EH (cell line): ENCODE measurements around the gene NMRAL1.
A peak's percentile ranks its signal among the peaks of the same experiment; 100 is the strongest.

Experiments
- DNase-seq: peaks from one replicate; pipeline ENCODE4 v3.0.0-alpha.2; 2015; ENCODE audit warnings: low read depth

Gene NMRAL1

DNA sequence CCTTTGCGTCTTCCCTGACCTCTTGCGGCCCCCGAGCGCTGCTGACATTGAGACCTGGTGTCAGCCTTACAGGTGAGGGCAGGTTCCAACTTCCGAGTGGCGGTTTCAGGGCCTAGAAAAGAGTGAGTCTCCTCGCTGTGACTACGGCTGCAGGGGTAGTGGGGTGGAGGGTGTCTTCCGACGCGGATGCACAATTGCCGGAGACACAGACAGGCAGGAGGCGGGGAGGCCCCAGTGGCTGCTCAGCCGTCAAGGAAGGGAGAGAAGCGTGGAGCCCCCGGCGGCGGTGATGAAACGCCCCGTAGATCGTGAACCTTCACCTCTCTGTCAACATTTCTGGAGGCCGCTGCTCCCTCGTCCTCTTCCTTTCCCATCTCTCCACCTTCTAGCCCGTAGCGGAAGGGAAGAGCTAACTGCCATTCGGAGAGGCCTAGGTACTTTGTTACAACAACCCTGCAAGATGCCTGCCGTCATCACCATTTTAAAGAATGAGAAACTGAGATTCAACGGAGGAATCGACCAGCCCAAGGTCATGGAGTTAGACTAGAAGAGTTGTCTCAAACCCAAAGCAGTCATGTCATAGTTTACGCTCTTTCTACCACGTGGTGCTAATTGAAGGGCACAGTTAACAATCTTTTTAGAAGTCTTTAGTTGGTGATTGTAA lies 48.3 kb downstream of the NMRAL1 start:
- no peak for DNase-seq

DNA sequence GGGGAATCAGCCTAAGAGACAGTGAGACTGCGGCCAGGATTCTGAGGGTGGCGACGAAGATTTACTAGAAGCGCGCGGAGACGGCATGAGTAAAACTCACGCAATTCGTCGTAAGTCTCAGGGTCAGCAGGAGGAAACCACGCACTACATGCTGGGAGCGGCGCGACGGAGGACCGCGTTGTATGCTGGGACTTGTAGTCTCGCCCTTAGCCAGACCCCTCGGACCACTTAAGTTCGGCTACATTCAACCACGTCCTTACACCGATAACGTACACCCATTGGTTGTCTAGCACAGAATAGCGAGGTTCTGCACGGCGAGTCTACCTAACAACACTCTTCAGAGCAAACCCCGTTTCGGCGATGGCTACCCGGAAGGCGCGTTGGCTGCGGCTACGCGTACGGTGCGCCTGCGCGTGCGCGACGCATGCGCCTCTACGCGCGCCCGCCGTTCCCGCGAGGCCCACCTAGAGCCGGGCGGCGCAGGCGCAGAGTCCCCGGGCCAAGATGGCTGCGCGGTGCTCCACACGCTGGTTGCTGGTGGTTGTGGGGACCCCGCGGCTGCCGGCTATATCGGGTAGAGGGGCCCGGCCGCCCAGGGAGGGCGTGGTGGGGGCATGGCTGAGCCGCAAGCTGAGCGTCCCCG lies 48.9 kb downstream of the NMRAL1 start, which contains the start of gene DNAJA3:
Gene DNAJA3 (plus strand): TSS at position 491 of the 643 bp plus-strand sequence. CDS start 14 bp downstream, at position 505.
- peak; percentile 97 for DNase-seq

DNA sequence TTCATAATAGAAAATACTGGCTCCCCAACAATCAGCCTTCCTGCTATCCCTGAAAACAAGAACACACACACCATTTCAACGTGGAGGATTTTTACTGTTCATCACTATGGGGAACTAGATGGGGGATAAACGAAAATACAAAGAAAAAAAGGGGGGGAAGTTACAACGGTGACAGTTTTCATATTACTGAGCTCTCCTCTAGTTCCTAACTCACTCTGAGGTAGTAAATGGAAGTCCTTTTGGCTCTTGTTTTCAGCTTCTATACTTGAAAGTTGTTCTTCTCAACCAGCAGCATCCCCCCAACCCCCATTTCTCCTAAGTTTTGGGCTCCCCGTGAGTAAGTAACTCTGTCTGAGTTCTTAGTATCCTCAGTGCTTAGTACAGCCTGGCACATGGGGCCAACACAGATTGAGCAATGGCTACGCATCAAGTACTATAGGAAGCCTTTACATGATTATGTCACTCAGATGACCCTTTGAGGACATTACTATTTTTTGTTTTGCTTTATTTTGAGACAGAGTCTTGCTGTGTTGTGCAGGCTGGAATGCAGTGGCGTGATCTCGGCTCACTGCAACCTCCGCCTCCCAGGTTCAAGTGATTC lies 53.8 kb downstream of the NMRAL1 start:
- no peak for DNase-seq

DNA sequence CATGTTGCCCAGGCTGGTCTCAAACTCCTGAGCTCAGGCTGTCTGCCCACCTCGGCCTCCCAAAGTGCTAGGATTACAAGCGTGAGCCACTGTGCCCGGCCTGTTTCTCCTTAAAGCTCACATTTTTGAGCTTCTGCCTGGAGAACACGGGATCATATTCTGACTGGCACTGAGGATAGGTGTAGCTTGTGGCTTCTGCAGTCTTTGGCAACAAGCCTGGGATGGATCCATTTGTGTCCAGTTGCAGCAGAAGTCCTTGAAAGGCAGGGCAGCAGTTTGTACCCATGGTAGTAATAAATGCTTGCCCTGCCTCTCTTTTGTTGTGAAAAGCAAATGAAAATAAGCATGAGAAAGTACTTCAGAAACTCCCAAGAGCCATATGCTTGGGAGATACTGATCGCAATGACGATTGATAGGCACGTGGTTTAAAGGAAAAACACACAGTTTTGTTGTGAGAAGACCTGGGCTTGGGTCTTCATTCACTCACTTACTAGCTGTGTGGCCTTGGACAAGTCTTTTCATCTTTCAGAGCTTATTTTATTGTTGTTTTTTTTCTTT lies 54.9 kb downstream of the NMRAL1 start:
- no peak for DNase-seq

DNA sequence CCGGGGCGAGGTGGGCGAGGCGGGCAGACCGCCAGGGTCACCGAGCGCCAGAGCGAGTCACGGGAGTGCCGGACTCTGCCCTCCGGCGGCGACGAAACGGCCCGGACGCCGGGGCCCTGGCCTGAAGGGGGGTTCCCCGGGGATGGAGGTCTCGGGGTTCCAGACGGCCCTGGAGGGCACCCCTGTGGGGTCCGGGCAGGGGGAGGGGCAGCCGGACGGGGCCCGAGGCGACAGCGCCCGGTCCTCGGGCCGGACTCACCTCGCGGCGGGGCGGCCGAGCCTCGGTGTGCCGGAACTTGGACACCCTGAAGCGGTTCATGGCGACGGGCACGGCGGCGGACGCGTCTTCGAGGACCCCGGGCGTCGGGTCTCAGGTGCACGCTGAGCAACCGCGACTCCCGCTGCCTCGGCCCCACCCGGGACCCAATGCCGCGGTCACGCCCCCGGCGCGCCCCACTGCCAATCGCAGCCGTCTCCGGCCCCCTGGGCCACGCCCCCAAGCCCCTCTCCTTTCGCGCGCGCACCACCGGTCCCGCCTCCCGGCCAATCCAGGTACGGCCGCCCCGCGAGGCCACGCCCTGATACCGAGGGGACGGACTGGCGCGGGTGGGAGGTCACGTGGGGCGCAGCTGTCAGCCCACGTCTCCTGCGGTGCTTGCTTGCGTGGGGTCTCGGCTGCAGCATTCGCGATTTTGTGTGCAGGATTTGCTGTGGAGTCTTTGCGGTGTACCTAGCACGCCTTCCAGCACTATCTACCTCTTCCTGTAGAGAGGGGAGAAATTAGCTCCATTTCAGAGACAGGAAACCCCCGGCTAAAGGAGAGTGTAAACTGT lies 58.0 kb downstream of the NMRAL1 start, which contains the start of gene CORO7:
Gene CORO7 (minus strand): TSS at position 397 of the 833 bp plus-strand sequence. CDS start 78 bp downstream, at position 319.
- DNase-seq: peak; percentile 91

DNA sequence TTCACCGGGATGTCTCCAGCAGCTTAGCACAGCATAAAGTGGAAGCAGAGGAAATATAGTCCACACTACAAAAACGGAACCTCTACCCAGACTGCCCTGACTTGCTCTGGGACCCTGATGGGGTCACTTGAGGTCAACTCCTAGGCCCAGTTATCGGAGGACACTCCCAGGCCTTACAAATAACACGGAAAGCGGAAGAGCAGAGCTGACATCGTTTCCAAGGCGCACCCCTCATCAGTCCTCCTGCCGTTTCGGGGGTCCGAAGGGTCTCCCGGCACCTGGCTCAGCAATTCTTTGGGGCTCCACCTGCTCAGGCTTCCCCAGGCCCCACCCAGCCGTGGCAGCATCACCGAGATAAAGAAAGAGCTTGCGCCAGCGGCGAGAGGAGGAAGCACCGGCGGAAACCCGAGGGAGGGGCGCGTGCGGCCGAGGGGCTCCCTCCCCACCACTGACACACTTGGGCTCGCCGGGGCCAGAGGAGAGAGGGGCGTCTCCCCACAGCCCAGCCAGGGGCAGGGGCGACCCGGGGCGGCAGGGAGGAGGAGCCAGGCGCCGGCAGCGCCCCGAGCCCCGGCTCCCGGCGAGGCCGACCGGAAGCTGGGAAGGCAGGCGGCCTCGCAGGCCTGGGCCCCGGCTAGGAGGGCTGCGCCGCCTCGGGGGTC lies 58.8 kb downstream of the NMRAL1 start:
- peak; percentile 40 for DNase-seq

DNA sequence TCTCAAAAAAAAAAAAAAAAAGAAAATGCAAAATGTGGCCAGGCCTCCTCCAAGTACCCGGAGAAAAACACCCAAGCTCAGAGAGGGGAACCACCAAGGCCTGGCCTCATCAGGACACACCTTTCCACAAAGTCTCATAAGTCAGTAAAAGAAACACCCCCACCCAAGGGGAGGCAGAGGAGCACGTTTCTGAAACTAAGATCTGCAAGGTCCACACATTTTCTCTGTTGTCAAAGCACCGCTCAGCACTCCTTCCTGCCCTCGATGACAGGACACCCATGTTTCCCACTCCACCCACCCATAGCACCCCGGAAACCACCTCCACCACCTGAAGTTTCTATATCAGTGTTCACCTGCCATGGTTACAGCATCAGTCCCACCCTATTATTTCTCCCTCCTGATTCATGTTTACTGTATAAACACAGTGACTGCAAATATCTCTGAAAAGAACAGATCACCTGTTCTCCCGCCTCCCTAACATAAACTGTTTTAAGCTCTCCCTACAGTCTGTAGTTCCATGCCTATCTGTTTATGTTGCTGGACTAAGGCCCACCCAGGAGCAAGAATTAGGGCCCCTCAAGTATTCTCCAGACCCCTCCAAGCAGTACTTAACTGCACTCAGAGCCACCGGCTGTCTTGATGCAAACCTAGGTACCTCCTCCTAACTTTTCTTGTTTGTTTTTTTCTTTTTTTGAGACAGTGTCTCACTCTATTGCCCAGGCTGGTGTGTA lies 60.1 kb downstream of the NMRAL1 start:
- DNase-seq: no peak

DNA sequence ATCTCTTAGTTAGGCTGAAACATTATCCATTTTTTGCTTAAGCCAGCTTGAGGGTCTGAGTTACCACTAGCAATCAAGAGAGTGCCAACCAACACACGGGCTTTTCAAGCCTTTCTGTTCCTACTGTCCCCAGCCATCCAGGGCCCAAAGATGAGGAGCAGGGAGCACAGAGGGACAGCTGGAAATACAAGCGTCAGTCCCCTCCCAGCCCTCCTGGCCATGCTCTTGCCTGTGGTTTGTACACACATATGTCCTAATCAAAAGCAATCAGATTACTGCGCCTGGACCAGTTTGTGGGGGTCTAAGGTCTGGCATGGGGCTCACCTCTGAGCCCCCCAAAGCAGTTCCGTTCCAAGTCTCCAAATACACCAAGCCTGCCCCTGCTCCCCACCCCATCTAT lies 61.6 kb downstream of the NMRAL1 start:
- no peak for DNase-seq

DNA sequence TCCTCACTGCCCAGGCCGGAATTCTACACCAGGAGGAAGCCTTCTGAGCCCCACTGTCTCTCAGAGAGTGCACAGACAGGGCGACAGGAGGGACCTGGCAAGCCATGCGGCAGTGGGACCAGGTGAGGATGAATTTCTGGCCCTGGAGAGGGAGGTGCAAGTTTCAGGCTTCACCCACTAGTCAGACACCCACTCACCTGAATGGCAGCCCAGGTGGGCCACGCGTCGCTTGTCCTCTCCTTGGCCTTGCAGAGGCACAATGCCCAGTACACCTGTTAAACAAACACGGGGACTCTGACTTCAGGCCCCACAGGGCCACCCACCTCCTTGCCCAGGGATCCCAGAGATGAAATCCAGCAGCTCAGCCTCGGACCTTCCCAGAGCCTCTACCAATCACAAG lies 62.3 kb downstream of the NMRAL1 start:
- DNase-seq: no peak
